Testis (tissue), 2 donors: Measurements from ENCODE around the gene VWA7.

ENCODE experiments used
- CTCF ChIP-seq, 3 experiments: fragments of 450-650 bp in 2 of 3; fragments of 200-600 bp in 1 of 3; sonication (generic) in 1 of 3; IDR thresholded peaks; one replicate each; pipeline ENCODE4 v1.5.1; 2016 to 2019; ENCODE audit warnings: antibody characterized with exemption in 3 of 3, mild to moderate bottlenecking in 2 of 3, moderate library complexity in 1 of 3
- POLR2A ChIP-seq: fragments of 450-650 bp; IDR thresholded peaks from one replicate; pipeline ENCODE4 v1.6.1; 2017; ENCODE audit warnings: antibody characterized with exemption, mild to moderate bottlenecking, moderate library complexity

- no peak for TF ChIP-seq CTCF (IDR thresholded peaks at IDR 0.05)
- no peak for TF ChIP-seq POLR2A
These were observed 17.9 kb upstream of the VWA7 start for GRCh38 chr6:31794866-31795615.
